ENCODE results near the gene SMC5. TPM values are rescaled to one million over a fixed set of nuclear protein-coding genes. Genes with fewer than 3 reads are reported as not detected.

Gene SMC5
- total RNA-seq, 4 donors from 2014 or later, result 26.2 to 47.4 (median 31.3) TPM

GRCh38 chr9:70292253-70292652 is 33.5 kb downstream of the SMC5 start:
- TF ChIP-seq CTCF (IDR thresholded peaks at IDR 0.05; ENCODE audit: low read depth), result no peak

GRCh38 chr9:70293214-70293613 is 34.4 kb downstream of the SMC5 start:
- no peak for TF ChIP-seq CTCF (IDR thresholded peaks at IDR 0.05; ENCODE audit: low read depth)

GRCh38 chr9:70297141-70297540 is 38.4 kb downstream of the SMC5 start:
- no peak for TF ChIP-seq CTCF (IDR thresholded peaks at IDR 0.05; ENCODE audit: low read depth)

- no peak for TF ChIP-seq CTCF (IDR thresholded peaks at IDR 0.05; ENCODE audit: low read depth)
These were observed 39.5 kb downstream of the SMC5 start for GRCh38 chr9:70298245-70298771.

GRCh38 chr9:70303268-70303667 is 44.5 kb downstream of the SMC5 start:
- TF ChIP-seq CTCF (IDR thresholded peaks at IDR 0.05; ENCODE audit: low read depth), result no peak

GRCh38 chr9:70304810-70305209 is 46.0 kb downstream of the SMC5 start:
- TF ChIP-seq CTCF (IDR thresholded peaks at IDR 0.05; ENCODE audit: low read depth), result no peak

GRCh38 chr9:70315389-70315788 is 56.6 kb downstream of the SMC5 start:
- TF ChIP-seq CTCF (IDR thresholded peaks at IDR 0.05; ENCODE audit: low read depth), result no peak

Data from subcutaneous adipose tissue (tissue), 4 donors.